Smooth muscle cell (in vitro differentiated cells): ENCODE results near the gene APOL6. TPM values are rescaled to one million over a fixed set of nuclear protein-coding genes. Genes with fewer than 3 reads are reported as not detected.

ENCODE experiments used
- DNase-seq: peaks from one replicate; lab custom pipeline; 2025; ENCODE audit not compliant: unreplicated experiment; lab: John Stamatoyannopoulos, UW
- H2AFZ ChIP-seq: fragments of 200-600 bp; sonication (generic); 2 replicates; pipeline ENCODE4 v1.6.0; 2016; ENCODE audit warnings: antibody characterized with exemption, low read depth, mild to moderate bottlenecking
- H3F3A ChIP-seq: fragments of 200-600 bp; sonication (generic); 2 replicates; pipeline ENCODE4 v1.6.0; 2017; ENCODE audit warnings: antibody characterized with exemption, low read depth
- H3K27ac ChIP-seq: fragments of 200-600 bp; sonication (generic); 2 replicates; pipeline ENCODE4 v1.5.1; 2016; ENCODE audit warnings: low read depth, mild to moderate bottlenecking
- H3K27me3 ChIP-seq: fragments of 200-600 bp; sonication (generic); 2 replicates; pipeline ENCODE4 v1.6.1; 2016; ENCODE audit warnings: low read depth, mild to moderate bottlenecking
- H3K36me3 ChIP-seq: fragments of 200-600 bp; sonication (generic); 2 replicates; pipeline ENCODE4 v1.5.1; 2016; ENCODE audit warnings: low read depth
- H3K4me1 ChIP-seq: fragments of 200-600 bp; sonication (generic); 2 replicates; pipeline ENCODE4 v1.5.1; 2016; ENCODE audit warnings: low read depth
- H3K4me2 ChIP-seq: fragments of 200-600 bp; sonication (generic); 2 replicates; pipeline ENCODE4 v1.6.0; 2016; ENCODE audit warnings: mild to moderate bottlenecking
- H3K4me3 ChIP-seq: fragments of 200-600 bp; sonication (generic); 2 replicates; pipeline ENCODE4 v1.5.1; 2016; ENCODE audit warnings: mild to moderate bottlenecking
- H3K79me2 ChIP-seq: fragments of 200-600 bp; sonication (generic); 2 replicates; pipeline ENCODE4 v1.6.0; 2016; ENCODE audit warnings: low read depth, mild to moderate bottlenecking
- H3K9ac ChIP-seq: fragments of 200-600 bp; sonication (generic); 2 replicates; pipeline ENCODE4 v1.6.0; 2016; ENCODE audit warnings: low read depth
- H3K9me3 ChIP-seq: fragments of 200-600 bp; sonication (generic); replicated peaks from 2 replicates; pipeline ENCODE4 v1.5.1; 2016; ENCODE audit warnings: low read depth
- H4K20me1 ChIP-seq: fragments of 200-600 bp; sonication (generic); 2 replicates; pipeline ENCODE4 v1.6.0; 2016; ENCODE audit warnings: low read depth
- WGBS: methylation state at CpG from one replicate; pipeline ENCODE4 v1.1.7; 2016; ENCODE audit warnings: low lambda C conversion rate; 5-methylcytosine and 5-hydroxymethylcytosine counted together
- polyA plus RNA-seq: library from polyadenylated mRNA; unstranded; fragments of >200 nt; fragmentation: Nextera tagmentation; extraction: Ambion mirVana; gene quantifications from 2 replicates; pipeline ENCODE4 v1.2.1, GENCODE V29; 2016
- total RNA-seq: library from RNA; depleted of rRNA; stranded (reverse); fragments of >200 nt; gene quantifications from 2 replicates; pipeline ENCODE4 v1.2.3, GENCODE V29; 2014
- TF ChIP-seq, protein P1 (sequence below): fragments of 200-600 bp; sonication (generic); IDR thresholded peaks from 2 replicates; pipeline ENCODE4 v1.5.1; 2017; ENCODE audit warnings: borderline replicate concordance, mild to moderate bottlenecking, antibody characterized with exemption; ENCODE audit not compliant: insufficient read depth, poor library complexity, severe bottlenecking

The APOL6 gene
- total and polyA plus RNA-seq, 2 experiments from 2014 or later: 0.23 to 0.76 TPM

DNA sequence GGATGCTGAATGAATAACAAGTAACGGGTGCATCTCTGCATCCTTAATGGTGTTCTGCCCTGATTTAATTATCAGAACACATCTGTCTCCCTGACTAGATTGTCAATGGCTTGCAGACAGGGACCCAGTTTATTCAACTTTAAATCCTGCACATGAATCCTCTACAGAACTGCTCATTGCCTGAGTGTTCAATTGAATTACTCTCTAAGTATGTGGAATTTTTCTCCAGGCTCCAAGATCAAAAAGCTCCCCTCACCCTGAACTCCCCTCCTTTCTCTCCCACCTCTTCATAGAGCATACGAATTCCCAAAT, 42.9 kb upstream of the APOL6 start:
- no peak overlapping the region for H3K4me2 ChIP-seq
- 86% methylated on average over 2 of the region's 2 CpGs for WGBS
- TF ChIP-seq, protein P1, sequence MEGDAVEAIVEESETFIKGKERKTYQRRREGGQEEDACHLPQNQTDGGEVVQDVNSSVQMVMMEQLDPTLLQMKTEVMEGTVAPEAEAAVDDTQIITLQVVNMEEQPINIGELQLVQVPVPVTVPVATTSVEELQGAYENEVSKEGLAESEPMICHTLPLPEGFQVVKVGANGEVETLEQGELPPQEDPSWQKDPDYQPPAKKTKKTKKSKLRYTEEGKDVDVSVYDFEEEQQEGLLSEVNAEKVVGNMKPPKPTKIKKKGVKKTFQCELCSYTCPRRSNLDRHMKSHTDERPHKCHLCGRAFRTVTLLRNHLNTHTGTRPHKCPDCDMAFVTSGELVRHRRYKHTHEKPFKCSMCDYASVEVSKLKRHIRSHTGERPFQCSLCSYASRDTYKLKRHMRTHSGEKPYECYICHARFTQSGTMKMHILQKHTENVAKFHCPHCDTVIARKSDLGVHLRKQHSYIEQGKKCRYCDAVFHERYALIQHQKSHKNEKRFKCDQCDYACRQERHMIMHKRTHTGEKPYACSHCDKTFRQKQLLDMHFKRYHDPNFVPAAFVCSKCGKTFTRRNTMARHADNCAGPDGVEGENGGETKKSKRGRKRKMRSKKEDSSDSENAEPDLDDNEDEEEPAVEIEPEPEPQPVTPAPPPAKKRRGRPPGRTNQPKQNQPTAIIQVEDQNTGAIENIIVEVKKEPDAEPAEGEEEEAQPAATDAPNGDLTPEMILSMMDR: no peak
- H3K36me3 ChIP-seq: no peaks in the 10 kb centered on the region
- no peaks in the 10 kb centered on the region for H4K20me1 ChIP-seq
- H3K4me3 ChIP-seq: no peak overlapping the region
- H3K79me2 ChIP-seq: no peaks in the 10 kb centered on the region
- H2AFZ ChIP-seq: no peak overlapping the region
- no peaks in the 10 kb centered on the region for H3K27me3 ChIP-seq
- no peaks in the 10 kb centered on the region for H3K9me3 ChIP-seq
- peaks cover 2% of the 10 kb centered on the region for H3F3A ChIP-seq
- DNase-seq: no peak
- no peak overlapping the region for H3K27ac ChIP-seq
- no peak overlapping the region for H3K9ac ChIP-seq
- no peaks in the 10 kb centered on the region for H3K4me1 ChIP-seq

DNA sequence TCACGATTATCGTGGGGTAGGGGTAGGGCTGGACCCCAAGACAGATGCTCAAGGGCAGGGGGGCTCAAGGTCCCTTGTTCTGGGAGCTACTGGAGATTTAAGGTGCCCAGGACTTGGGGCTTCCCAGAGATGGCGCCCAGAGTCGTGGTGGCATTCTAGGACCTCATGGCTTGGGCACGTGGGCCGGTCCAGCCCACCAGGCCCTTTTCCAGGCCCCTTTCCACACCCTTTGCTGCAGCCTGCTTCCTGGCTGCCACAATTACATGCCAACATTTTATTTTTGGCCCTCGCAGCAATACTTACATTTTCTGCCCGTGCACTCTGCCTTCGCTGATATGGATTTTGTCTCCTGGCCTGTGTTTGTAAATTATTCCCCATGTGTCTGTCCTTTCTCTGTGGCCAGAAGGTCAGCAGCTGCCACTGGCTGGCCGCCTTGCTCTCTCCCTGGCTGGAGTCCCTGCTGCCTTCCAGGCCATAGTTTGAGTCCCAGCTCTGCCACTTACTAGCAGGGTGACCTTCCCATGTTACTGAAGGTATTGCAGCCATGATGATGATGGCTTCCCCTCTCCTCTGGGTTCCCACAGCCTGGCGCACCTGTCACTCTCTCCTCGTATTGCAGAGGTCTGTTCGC, 42.3 kb upstream of the APOL6 start:
- Histone ChIP-seq H3K9me3 (no peaks in the 10 kb centered on the region), H3K9ac (no peak overlapping the region), H2AFZ (no peak overlapping the region), H3K79me2 (no peaks in the 10 kb centered on the region), H3K27ac (no peak overlapping the region), H3K36me3 (no peaks in the 10 kb centered on the region), H4K20me1 (no peaks in the 10 kb centered on the region), H3K4me2 (no peak overlapping the region), H3K4me1 (no peaks in the 10 kb centered on the region), H3K27me3 (no peaks in the 10 kb centered on the region), H3K4me3 (no peak overlapping the region), H3F3A (peaks cover 2% of the 10 kb centered on the region)
- DNase-seq: no peak
- 93% methylated on average over 13 of the region's 13 CpGs for WGBS
- TF ChIP-seq, protein P1: no peak

DNA sequence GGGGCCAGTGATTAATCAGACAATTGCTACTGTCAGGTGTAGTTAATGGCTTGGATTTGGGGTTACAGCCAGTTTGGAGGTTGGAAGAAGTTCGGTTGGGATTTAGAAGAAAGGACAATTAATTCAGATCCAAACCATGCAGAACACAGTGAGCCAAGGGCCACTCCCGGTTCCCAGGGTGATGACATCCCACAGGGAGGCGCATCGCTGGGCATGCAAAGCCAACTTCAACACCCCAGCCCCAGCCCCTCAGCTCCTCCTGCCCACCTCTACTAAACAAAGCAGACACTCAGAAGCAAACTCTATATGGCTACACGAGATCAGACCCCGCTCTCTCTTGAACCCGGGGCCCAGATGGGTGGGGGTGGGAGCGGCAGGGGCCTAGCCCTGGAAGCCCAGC, 41.3 kb upstream of the APOL6 start:
- TF ChIP-seq, protein P1: no peak
- H3K27me3 ChIP-seq: no peaks in the 10 kb centered on the region
- H3K4me1 ChIP-seq: no peaks in the 10 kb centered on the region
- H2AFZ ChIP-seq: no peak overlapping the region
- H3K36me3 ChIP-seq: no peaks in the 10 kb centered on the region
- no peak overlapping the region for H3K9ac ChIP-seq
- H3K4me2 ChIP-seq: no peak overlapping the region
- no peaks in the 10 kb centered on the region for H3K9me3 ChIP-seq
- H3K27ac ChIP-seq: no peak overlapping the region
- H3K79me2 ChIP-seq: no peaks in the 10 kb centered on the region
- H3K4me3 ChIP-seq: no peak overlapping the region
- H4K20me1 ChIP-seq: no peaks in the 10 kb centered on the region
- no peak for DNase-seq
- H3F3A ChIP-seq: peaks cover 2% of the 10 kb centered on the region
- 92% methylated on average over 8 of the region's 8 CpGs for WGBS

GRCh38 chr22:35608088-35608487, 40.2 kb upstream of the APOL6 start:
- no peaks in the 10 kb centered on the region for H3K79me2 ChIP-seq
- TF ChIP-seq, protein P1: no peak
- H3K9ac ChIP-seq: no peak overlapping the region
- H3K27ac ChIP-seq: no peak overlapping the region
- 76% methylated on average over 11 of the region's 11 CpGs for WGBS
- H3K27me3 ChIP-seq: no peaks in the 10 kb centered on the region
- no peak overlapping the region for H2AFZ ChIP-seq
- no peak overlapping the region for H3K4me2 ChIP-seq
- no peak overlapping the region for H3K4me3 ChIP-seq
- DNase-seq: no peak
- no peaks in the 10 kb centered on the region for H3F3A ChIP-seq
- no peaks in the 10 kb centered on the region for H3K9me3 ChIP-seq
- no peaks in the 10 kb centered on the region for H3K4me1 ChIP-seq
- H4K20me1 ChIP-seq: no peaks in the 10 kb centered on the region
- H3K36me3 ChIP-seq: no peaks in the 10 kb centered on the region
